ENCODE results near the gene ATRAID.

GRCh38 chr2:27203741-27204140, 8.1 kb upstream of the ATRAID start:
- no peak for TF ChIP-seq POLR2A (IDR thresholded peaks at IDR 0.05)
- TF ChIP-seq CTCF (IDR thresholded peaks at IDR 0.05), result no peak
